Sigmoid colon (tissue), 4 donors: ENCODE data around the gene TMEM120B.

ENCODE experiments used
- EP300 ChIP-seq, 4 donors: sonication (generic); formaldehyde crosslinking; IDR thresholded peaks; one replicate each; pipeline ENCODE4 v1.6.1; 2017; ENCODE audit warnings: antibody characterized with exemption in 4 of 4
- POLR2A ChIP-seq, 2 donors: fragments of 450-650 bp; IDR thresholded peaks; one replicate each; pipeline ENCODE4 v1.6.1; 2016; ENCODE audit warnings: antibody characterized with exemption in 2 of 2, mild to moderate bottlenecking in 2 of 2, moderate library complexity in 2 of 2
- POLR2AphosphoS5 ChIP-seq, 4 donors: sonication (generic); formaldehyde crosslinking; IDR thresholded peaks; one replicate each; pipeline ENCODE4 v1.6.1; 2017; ENCODE audit warnings: antibody characterized with exemption in 4 of 4
- TF ChIP-seq, protein P1 (sequence below), 4 experiments: fragments of 450-650 bp in 3 of 4; fragments of 200-600 bp in 1 of 4; IDR thresholded peaks; one replicate each; pipeline ENCODE4 v1.5.1; 2016 to 2019; ENCODE audit warnings: antibody characterized with exemption in 4 of 4, mild to moderate bottlenecking in 3 of 4, moderate library complexity in 2 of 4

DNA sequence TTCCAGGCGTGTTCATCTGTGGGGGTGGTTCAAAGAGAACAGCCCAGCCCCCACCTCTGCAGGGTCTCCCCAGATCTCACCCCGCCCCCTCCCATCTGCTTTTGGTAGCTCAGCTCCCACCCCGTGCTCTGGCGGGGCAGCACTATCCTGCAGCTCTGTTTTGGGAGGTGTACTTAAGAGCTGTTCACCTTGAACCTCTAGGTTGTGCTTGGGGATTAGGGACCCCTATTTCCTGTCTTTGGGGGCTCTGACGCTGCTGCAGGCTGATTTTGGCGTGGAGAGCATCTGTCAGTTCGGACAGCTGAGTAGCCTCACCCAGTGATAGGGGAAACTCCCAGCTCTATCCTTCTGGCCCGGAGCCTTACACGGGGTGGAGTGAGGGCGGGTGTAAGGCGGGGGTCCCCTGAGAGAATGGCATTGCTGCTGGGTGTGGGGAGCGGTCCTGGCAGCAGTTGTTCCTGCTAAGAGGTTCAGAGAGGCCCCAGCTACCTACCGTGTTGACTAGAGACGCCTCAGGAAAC lies 765 bp downstream of the TMEM120B start:
- TF ChIP-seq, protein P1, sequence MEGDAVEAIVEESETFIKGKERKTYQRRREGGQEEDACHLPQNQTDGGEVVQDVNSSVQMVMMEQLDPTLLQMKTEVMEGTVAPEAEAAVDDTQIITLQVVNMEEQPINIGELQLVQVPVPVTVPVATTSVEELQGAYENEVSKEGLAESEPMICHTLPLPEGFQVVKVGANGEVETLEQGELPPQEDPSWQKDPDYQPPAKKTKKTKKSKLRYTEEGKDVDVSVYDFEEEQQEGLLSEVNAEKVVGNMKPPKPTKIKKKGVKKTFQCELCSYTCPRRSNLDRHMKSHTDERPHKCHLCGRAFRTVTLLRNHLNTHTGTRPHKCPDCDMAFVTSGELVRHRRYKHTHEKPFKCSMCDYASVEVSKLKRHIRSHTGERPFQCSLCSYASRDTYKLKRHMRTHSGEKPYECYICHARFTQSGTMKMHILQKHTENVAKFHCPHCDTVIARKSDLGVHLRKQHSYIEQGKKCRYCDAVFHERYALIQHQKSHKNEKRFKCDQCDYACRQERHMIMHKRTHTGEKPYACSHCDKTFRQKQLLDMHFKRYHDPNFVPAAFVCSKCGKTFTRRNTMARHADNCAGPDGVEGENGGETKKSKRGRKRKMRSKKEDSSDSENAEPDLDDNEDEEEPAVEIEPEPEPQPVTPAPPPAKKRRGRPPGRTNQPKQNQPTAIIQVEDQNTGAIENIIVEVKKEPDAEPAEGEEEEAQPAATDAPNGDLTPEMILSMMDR (IDR thresholded peaks at IDR 0.05) = no peak
- peak in 2 of 4 donors; percentile 6 to 10 for TF ChIP-seq POLR2AphosphoS5 (IDR thresholded peaks at IDR 0.05)
- TF ChIP-seq POLR2A (IDR thresholded peaks at IDR 0.05) = no peak
- no peak for TF ChIP-seq EP300 (IDR thresholded peaks at IDR 0.05)
